ENCODE measurements around the gene DUOX1. TPM values are rescaled to one million over a fixed set of nuclear protein-coding genes. Genes with fewer than 3 reads are reported as not detected.
A peak's percentile ranks its signal among the peaks of the same experiment; 100 is the strongest.

DUOX1 gene
- total and polyA plus RNA-seq, 2 of the 13 experiments (the other 11 are each of a cell fraction or from before 2014, with no cell fraction given) = 0.03 TPM; not detected in 1

- TF ChIP-seq BCLAF1 (IDR thresholded peaks at IDR 0.05) (no peak), ZNF362 (CRISPR knock-in tag; IDR thresholded peaks at IDR 0.05; ENCODE audit: borderline replicate concordance) (peak; percentile 51; the same call in 1 of the 2 replicates), KAT2B (IDR thresholded peaks at IDR 0.05; ENCODE audit: borderline replicate concordance, low read depth, low read length) (peak; percentile 27; the same call in 1 of the 2 replicates), KLF6 (CRISPR knock-in tag; IDR thresholded peaks at IDR 0.05) (no peak), ATRX (CRISPR knock-in tag; IDR thresholded peaks at IDR 0.05; ENCODE audit: borderline replicate concordance) (no peak), ZIK1 (CRISPR knock-in tag; IDR thresholded peaks at IDR 0.05; ENCODE audit: borderline replicate concordance, low read depth) (peak; percentile 98), NONO (IDR thresholded peaks at IDR 0.05) (no peak), NONO (CRISPR knock-in tag; conservative IDR thresholded peaks at IDR 0.05) (peak; percentile 93), AHDC1 (CRISPR knock-in tag; IDR thresholded peaks at IDR 0.05; ENCODE audit: borderline replicate concordance) (0 out of 2 replicates have a peak, but pooled peaks have one; percentile 27), GRHL1 (CRISPR knock-in tag; conservative IDR thresholded peaks at IDR 0.05) (no peak), MYNN (CRISPR knock-in tag; IDR thresholded peaks at IDR 0.05; ENCODE audit: low read depth) (peak; percentile 26; the same call in 1 of the 2 replicates), ZNF530 (CRISPR knock-in tag; IDR thresholded peaks at IDR 0.05; ENCODE audit: low read depth) (no peak), TAF1 (CRISPR knock-in tag; IDR thresholded peaks at IDR 0.05) (peak; percentile 62), ZNF101 (CRISPR knock-in tag; IDR thresholded peaks at IDR 0.05; ENCODE audit: borderline replicate concordance, low read depth) (no peak), NR1H2 (CRISPR knock-in tag; IDR thresholded peaks at IDR 0.05; ENCODE audit: borderline replicate concordance, low read depth) (no peak; the same call in 1 of the 2 replicates), GZF1 (CRISPR knock-in tag; IDR thresholded peaks at IDR 0.05) (no peak), REPIN1 (CRISPR knock-in tag; IDR thresholded peaks at IDR 0.05; ENCODE audit: borderline replicate concordance, low read depth) (peak; percentile 97)
Measured at GRCh38 chr15:45200001-45200798, 70.4 kb downstream of the DUOX1 start (continued).
